OCI-LY1 (cell line): Measurements from ENCODE around the gene DDX31.

Experiments used
- H2AFZ ChIP-seq: fragments of 200-600 bp; sonication (generic), shearing (Covaris generic); 2 replicates; pipeline ENCODE4 v1.6.0; 2014; ENCODE audit warnings: antibody characterized with exemption, mild to moderate bottlenecking, low read length
- H3F3A ChIP-seq: fragments of 200-600 bp; sonication (generic), shearing (Covaris generic); 2 replicates; pipeline ENCODE4 v1.6.0; 2014; ENCODE audit warnings: mild to moderate bottlenecking, antibody characterized with exemption, low read length, moderate library complexity; ENCODE audit not compliant: insufficient read depth
- H3K27ac ChIP-seq: fragments of 200-600 bp; sonication (generic); 2 replicates; pipeline ENCODE4 v1.5.1; 2014; ENCODE audit warnings: low read length, mixed run types, mild to moderate bottlenecking, low read depth; ENCODE audit not compliant: poor library complexity, severe bottlenecking
- H3K27me3 ChIP-seq: fragments of 200-600 bp; sonication (generic); 2 replicates; pipeline ENCODE4 v1.6.0; 2014; ENCODE audit warnings: antibody characterized with exemption, mild to moderate bottlenecking, low read length, moderate library complexity; ENCODE audit not compliant: insufficient read depth
- H3K36me3 ChIP-seq: fragments of 200-600 bp; sonication (generic); 2 replicates; pipeline ENCODE4 v1.6.1; 2014; ENCODE audit warnings: mild to moderate bottlenecking, antibody characterized with exemption, low read length, moderate library complexity, mixed read lengths; ENCODE audit not compliant: insufficient read depth
- H3K4me1 ChIP-seq: fragments of 200-600 bp; sonication (generic); 2 replicates; pipeline ENCODE4 v1.5.1; 2014; ENCODE audit warnings: mild to moderate bottlenecking, low read length, moderate library complexity; ENCODE audit not compliant: insufficient read depth, severe bottlenecking
- H3K4me2 ChIP-seq: fragments of 200-600 bp; sonication (generic), shearing (Covaris generic); 2 replicates; pipeline ENCODE4 v1.6.1; 2014; ENCODE audit warnings: low read length
- H3K4me3 ChIP-seq: fragments of 200-600 bp; sonication (generic); 2 replicates; pipeline ENCODE4 v1.5.1; 2014; ENCODE audit warnings: low read length, low read depth, mild to moderate bottlenecking, mixed read lengths; ENCODE audit not compliant: poor library complexity, severe bottlenecking
- H3K79me2 ChIP-seq: fragments of 200-600 bp; shearing (Covaris generic); 2 replicates; pipeline ENCODE4 v1.6.1; 2016; ENCODE audit warnings: mixed run types, low read length, mixed read lengths; ENCODE audit not compliant: insufficient read depth
- H3K9ac ChIP-seq: fragments of 200-600 bp; sonication (generic), shearing (Covaris generic); 2 replicates; pipeline ENCODE4 v1.6.1; 2014; ENCODE audit warnings: mild to moderate bottlenecking, low read length, mixed read lengths
- H3K9me2 ChIP-seq: fragments of 200-600 bp; sonication (generic), shearing (Covaris generic); 2 replicates; pipeline ENCODE4 v1.6.1; 2014; ENCODE audit warnings: low read depth, mild to moderate bottlenecking, low read length, mixed read lengths
- H3K9me3 ChIP-seq: fragments of 200-600 bp; shearing (Covaris generic); 2 replicates; pipeline ENCODE4 v1.6.1; 2014; ENCODE audit warnings: low read length, mixed read lengths
- H4K20me1 ChIP-seq: fragments of 200-600 bp; sonication (generic), shearing (Covaris generic); 2 replicates; pipeline ENCODE4 v1.6.0; 2016; ENCODE audit warnings: mild to moderate bottlenecking, low read length; ENCODE audit not compliant: insufficient read depth
- CTCF ChIP-seq: fragments of 200-600 bp; sonication (generic), shearing (Covaris generic); IDR thresholded peaks from 2 replicates; pipeline ENCODE4 v1.5.1; 2017; ENCODE audit warnings: mild to moderate bottlenecking, antibody characterized with exemption, low read length, moderate library complexity, mixed read lengths
- EZH2 ChIP-seq: fragments of 200-600 bp; sonication (generic), shearing (Covaris generic); IDR thresholded peaks from 2 replicates; pipeline ENCODE4 v1.8.0; 2017; ENCODE audit warnings: borderline replicate concordance, mixed run types, mild to moderate bottlenecking, antibody characterized with exemption, low read length, moderate library complexity, mixed read lengths

DDX31 gene

GRCh38 chr9:132584601-132585560, 84.9 kb downstream of the DDX31 start:
- no peaks in the 10 kb centered on the region for H3K4me1 ChIP-seq
- no peaks in the 10 kb centered on the region for H3K9me2 ChIP-seq
- H3K4me2 ChIP-seq = no peak overlapping the region
- no peak overlapping the region for H3K27ac ChIP-seq
- no peaks in the 10 kb centered on the region for H3K9me3 ChIP-seq
- H3K36me3 ChIP-seq = no peaks in the 10 kb centered on the region
- no peaks in the 10 kb centered on the region for H4K20me1 ChIP-seq
- H3K9ac ChIP-seq = no peak overlapping the region
- H3K4me3 ChIP-seq = no peak overlapping the region
- H2AFZ ChIP-seq = no peak overlapping the region
- H3K79me2 ChIP-seq = no peaks in the 10 kb centered on the region
- TF ChIP-seq CTCF = no peak
- no peak for TF ChIP-seq EZH2
- no peaks in the 10 kb centered on the region for H3F3A ChIP-seq
- no peaks in the 10 kb centered on the region for H3K27me3 ChIP-seq

DNA sequence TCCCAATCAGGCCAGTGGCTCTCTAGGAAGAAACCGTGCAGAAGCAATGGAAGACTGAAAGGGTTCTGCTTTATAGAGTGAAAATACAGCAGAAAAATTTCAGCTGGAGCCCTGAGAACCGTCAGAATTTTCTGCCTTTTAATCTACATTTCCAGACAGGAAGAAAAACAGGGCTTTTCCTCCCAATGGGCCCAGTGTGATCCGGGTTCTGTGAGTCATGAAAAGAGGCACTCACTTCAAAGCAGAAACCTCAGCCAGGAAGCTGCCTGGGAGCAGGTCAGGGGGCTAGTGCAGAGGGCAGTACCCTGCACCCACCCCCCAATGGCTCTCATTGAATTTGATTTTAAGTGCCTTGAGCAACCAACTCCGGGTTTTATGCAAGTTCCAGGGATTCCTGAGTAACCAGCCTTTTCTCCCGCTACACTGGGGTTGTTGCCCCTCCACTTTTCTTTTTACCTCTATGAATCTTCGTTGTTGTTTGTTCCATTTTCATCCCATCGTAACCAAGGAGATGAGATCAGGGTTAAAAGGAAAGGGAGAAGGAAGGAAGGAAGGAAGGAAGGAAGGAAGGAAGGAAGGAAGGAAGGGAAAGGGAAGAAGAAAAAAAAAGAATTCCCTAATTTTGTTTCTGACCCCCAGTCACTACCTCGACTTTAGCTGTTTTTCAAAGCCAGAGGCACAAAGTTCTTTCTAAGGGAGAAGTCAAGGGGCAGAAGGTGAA, 86.0 kb downstream of the DDX31 start:
- H3K9ac ChIP-seq = no peak overlapping the region
- no peak overlapping the region for H3K4me2 ChIP-seq
- H3K4me3 ChIP-seq = no peak overlapping the region
- H3F3A ChIP-seq = no peaks in the 10 kb centered on the region
- H3K4me1 ChIP-seq = no peaks in the 10 kb centered on the region
- no peaks in the 10 kb centered on the region for H3K9me2 ChIP-seq
- H3K27me3 ChIP-seq = no peaks in the 10 kb centered on the region
- no peaks in the 10 kb centered on the region for H3K79me2 ChIP-seq
- no peaks in the 10 kb centered on the region for H3K9me3 ChIP-seq
- H3K36me3 ChIP-seq = no peaks in the 10 kb centered on the region
- H3K27ac ChIP-seq = no peak overlapping the region
- TF ChIP-seq EZH2 (no peak), CTCF (no peak)
- no peaks in the 10 kb centered on the region for H4K20me1 ChIP-seq
- no peak overlapping the region for H2AFZ ChIP-seq

- Histone ChIP-seq H3K79me2 (no peaks in the 10 kb centered on the region), H3K4me2 (no peak overlapping the region), H3K4me1 (no peaks in the 10 kb centered on the region), H3K27ac (no peak overlapping the region), H3K4me3 (no peak overlapping the region), H3K9ac (no peak overlapping the region), H3F3A (no peaks in the 10 kb centered on the region), H3K36me3 (no peaks in the 10 kb centered on the region), H3K9me2 (no peaks in the 10 kb centered on the region), H2AFZ (no peak overlapping the region), H4K20me1 (no peaks in the 10 kb centered on the region), H3K9me3 (no peaks in the 10 kb centered on the region), H3K27me3 (no peaks in the 10 kb centered on the region)
- no peak for TF ChIP-seq EZH2
Observed at GRCh38 chr9:132582786-132583583, 86.8 kb downstream of the DDX31 start.
